HepG2 (cell line): ENCODE measurements around the gene NONO. TPM values are rescaled to one million over a fixed set of nuclear protein-coding genes. Genes with fewer than 3 reads are reported as not detected.

Experiments
- DPF2 ChIP-seq: sonication (generic); formaldehyde crosslinking; IDR thresholded peaks from 2 replicates; pipeline ENCODE4 v1.4.0; 2020; ENCODE audit warnings: mild to moderate bottlenecking, low read depth, missing genetic modification reagents, borderline replicate concordance
- ELF1 ChIP-seq: sonication (generic); formaldehyde crosslinking; IDR thresholded peaks from 2 replicates; pipeline ENCODE4 v1.4.0; 2020; ENCODE audit warnings: missing genetic modification reagents
- GABPA ChIP-seq, 2 experiments: IDR thresholded peaks; 2 replicates each; pipeline ENCODE4 v1.6.1; 2011 to 2016; ENCODE audit warnings: low read depth in 2 of 2, low read length in 1 of 2, missing biosample characterization in 1 of 2, missing genetic modification characterization in 1 of 2
- GATA4 ChIP-seq: sonication (generic); IDR thresholded peaks from 2 replicates; pipeline ENCODE4 v1.6.1; 2016; ENCODE audit warnings: antibody characterized with exemption, low read depth, borderline replicate concordance
- HOXA5 ChIP-seq: sonication (generic); formaldehyde crosslinking; IDR thresholded peaks from 2 replicates; pipeline ENCODE4 v1.4.0; 2020; ENCODE audit warnings: missing genetic modification reagents
- MYPOP ChIP-seq: sonication (generic); formaldehyde crosslinking; IDR thresholded peaks from 2 replicates; pipeline ENCODE4 v1.8.1; 2023; ENCODE audit warnings: mild to moderate bottlenecking, moderate library complexity, missing genetic modification reagents
- PITX1 ChIP-seq: sonication (generic); formaldehyde crosslinking; IDR thresholded peaks from 2 replicates; pipeline ENCODE4 v1.5.1; 2020; ENCODE audit warnings: mild to moderate bottlenecking, missing genetic modification reagents
- ZNF784 ChIP-seq: sonication (generic); formaldehyde crosslinking; IDR thresholded peaks from 2 replicates; pipeline ENCODE4 v1.5.1; 2020; ENCODE audit warnings: missing genetic modification reagents, mild to moderate bottlenecking, borderline replicate concordance
- polyA plus RNA-seq, 8 experiments: library from polyadenylated mRNA; depleted of rRNA in 3 of 8; stranded (reverse) in 7 of 8; unstranded in 1 of 8; fragments of >200 nt; fragmentation: Illumina TruSeq in 4 of 8; extraction: Trizol in 4 of 8; gene quantifications; 2 replicates each; pipeline versions ENCODE4 v1.2.1 to v1.2.3, GENCODE V29; 2011 to 2016; ENCODE audit warnings: low read depth in 4 of 8, missing spikeins in 1 of 8, mixed read lengths in 1 of 8; ENCODE audit not compliant: insufficient read depth in 1 of 8
- total RNA-seq, 5 experiments: library from RNA; depleted of rRNA; stranded (reverse); fragments of >200 nt; fragmentation: Illumina TruSeq; extraction: Trizol; gene quantifications; 2 replicates each; pipeline ENCODE4 v1.2.3, GENCODE V29; 2016; ENCODE audit warnings: low read depth in 1 of 5
- TF ChIP-seq, protein P1 (sequence below): sonication (generic); formaldehyde crosslinking; IDR thresholded peaks from 2 replicates; pipeline ENCODE4 v1.9.0; 2021; ENCODE audit warnings: mild to moderate bottlenecking, missing genetic modification reagents
- TF ChIP-seq, protein P2 (sequence below), 2 experiments: IDR thresholded peaks; 2 replicates each; pipeline ENCODE4 v1.6.1; 2011 to 2012; ENCODE audit warnings: low read length in 2 of 2, borderline replicate concordance in 1 of 2, low read depth in 1 of 2, mild to moderate bottlenecking in 1 of 2, moderate library complexity in 1 of 2

NONO gene
- total and polyA plus RNA-seq, 2 of the 13 experiments (the other 11 are each of a cell fraction or from before 2014, with no cell fraction given) = 408 to 605 TPM

- no peak for TF ChIP-seq GABPA (IDR thresholded peaks at IDR 0.05; ENCODE audit: low read depth, low read length)
- TF ChIP-seq GABPA (CRISPR knock-in tag; IDR thresholded peaks at IDR 0.05; ENCODE audit: low read depth) = no peak
- TF ChIP-seq DPF2 (CRISPR knock-in tag) = no peak
- no peak for TF ChIP-seq ELF1 (CRISPR knock-in tag)
- TF ChIP-seq MYPOP (CRISPR knock-in tag) = no peak
- TF ChIP-seq, protein P1, sequence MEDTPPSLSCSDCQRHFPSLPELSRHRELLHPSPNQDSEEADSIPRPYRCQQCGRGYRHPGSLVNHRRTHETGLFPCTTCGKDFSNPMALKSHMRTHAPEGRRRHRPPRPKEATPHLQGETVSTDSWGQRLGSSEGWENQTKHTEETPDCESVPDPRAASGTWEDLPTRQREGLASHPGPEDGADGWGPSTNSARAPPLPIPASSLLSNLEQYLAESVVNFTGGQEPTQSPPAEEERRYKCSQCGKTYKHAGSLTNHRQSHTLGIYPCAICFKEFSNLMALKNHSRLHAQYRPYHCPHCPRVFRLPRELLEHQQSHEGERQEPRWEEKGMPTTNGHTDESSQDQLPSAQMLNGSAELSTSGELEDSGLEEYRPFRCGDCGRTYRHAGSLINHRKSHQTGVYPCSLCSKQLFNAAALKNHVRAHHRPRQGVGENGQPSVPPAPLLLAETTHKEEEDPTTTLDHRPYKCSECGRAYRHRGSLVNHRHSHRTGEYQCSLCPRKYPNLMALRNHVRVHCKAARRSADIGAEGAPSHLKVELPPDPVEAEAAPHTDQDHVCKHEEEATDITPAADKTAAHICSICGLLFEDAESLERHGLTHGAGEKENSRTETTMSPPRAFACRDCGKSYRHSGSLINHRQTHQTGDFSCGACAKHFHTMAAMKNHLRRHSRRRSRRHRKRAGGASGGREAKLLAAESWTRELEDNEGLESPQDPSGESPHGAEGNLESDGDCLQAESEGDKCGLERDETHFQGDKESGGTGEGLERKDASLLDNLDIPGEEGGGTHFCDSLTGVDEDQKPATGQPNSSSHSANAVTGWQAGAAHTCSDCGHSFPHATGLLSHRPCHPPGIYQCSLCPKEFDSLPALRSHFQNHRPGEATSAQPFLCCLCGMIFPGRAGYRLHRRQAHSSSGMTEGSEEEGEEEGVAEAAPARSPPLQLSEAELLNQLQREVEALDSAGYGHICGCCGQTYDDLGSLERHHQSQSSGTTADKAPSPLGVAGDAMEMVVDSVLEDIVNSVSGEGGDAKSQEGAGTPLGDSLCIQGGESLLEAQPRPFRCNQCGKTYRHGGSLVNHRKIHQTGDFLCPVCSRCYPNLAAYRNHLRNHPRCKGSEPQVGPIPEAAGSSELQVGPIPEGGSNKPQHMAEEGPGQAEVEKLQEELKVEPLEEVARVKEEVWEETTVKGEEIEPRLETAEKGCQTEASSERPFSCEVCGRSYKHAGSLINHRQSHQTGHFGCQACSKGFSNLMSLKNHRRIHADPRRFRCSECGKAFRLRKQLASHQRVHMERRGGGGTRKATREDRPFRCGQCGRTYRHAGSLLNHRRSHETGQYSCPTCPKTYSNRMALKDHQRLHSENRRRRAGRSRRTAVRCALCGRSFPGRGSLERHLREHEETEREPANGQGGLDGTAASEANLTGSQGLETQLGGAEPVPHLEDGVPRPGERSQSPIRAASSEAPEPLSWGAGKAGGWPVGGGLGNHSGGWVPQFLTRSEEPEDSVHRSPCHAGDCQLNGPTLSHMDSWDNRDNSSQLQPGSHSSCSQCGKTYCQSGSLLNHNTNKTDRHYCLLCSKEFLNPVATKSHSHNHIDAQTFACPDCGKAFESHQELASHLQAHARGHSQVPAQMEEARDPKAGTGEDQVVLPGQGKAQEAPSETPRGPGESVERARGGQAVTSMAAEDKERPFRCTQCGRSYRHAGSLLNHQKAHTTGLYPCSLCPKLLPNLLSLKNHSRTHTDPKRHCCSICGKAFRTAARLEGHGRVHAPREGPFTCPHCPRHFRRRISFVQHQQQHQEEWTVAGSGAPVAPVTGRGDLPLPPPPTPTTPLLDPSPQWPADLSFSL (CRISPR knock-in tag) = no peak
- TF ChIP-seq ZNF784 = no peak
- TF ChIP-seq GATA4 = no peak
- TF ChIP-seq HOXA5 (CRISPR knock-in tag) = no peak
- TF ChIP-seq, protein P2, sequence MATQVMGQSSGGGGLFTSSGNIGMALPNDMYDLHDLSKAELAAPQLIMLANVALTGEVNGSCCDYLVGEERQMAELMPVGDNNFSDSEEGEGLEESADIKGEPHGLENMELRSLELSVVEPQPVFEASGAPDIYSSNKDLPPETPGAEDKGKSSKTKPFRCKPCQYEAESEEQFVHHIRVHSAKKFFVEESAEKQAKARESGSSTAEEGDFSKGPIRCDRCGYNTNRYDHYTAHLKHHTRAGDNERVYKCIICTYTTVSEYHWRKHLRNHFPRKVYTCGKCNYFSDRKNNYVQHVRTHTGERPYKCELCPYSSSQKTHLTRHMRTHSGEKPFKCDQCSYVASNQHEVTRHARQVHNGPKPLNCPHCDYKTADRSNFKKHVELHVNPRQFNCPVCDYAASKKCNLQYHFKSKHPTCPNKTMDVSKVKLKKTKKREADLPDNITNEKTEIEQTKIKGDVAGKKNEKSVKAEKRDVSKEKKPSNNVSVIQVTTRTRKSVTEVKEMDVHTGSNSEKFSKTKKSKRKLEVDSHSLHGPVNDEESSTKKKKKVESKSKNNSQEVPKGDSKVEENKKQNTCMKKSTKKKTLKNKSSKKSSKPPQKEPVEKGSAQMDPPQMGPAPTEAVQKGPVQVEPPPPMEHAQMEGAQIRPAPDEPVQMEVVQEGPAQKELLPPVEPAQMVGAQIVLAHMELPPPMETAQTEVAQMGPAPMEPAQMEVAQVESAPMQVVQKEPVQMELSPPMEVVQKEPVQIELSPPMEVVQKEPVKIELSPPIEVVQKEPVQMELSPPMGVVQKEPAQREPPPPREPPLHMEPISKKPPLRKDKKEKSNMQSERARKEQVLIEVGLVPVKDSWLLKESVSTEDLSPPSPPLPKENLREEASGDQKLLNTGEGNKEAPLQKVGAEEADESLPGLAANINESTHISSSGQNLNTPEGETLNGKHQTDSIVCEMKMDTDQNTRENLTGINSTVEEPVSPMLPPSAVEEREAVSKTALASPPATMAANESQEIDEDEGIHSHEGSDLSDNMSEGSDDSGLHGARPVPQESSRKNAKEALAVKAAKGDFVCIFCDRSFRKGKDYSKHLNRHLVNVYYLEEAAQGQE (IDR thresholded peaks at IDR 0.05; ENCODE audit: borderline replicate concordance in 1 of 2, low read depth in 1 of 2, low read length in 2 of 2) = no peak
- TF ChIP-seq PITX1 (CRISPR knock-in tag) = no peak
These were observed 21.1 kb downstream of the NONO start (continued) for GRCh38 chrX:71304561-71304960.
